ENCODE data around the gene PCDH9.

Gene PCDH9

DNA sequence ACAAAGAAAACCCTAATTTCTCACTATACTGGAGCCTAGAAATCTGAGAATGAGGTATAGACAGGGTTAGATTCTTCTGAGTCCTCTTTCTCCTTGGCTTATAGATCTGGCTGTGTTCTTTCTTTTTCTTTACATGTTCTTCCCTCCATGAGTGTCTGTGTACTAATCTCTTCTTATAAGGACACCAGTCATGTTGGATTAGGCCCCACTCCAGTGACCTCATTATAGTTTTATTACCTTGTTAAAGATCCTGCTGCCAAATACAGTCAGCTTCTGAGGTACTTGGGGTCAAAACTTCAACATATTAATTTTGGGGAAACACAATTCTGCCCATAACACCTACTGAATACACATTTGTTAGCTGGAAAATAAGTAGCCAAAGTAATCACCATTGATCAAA lies 302.6 kb downstream of the PCDH9 start:
- in situ Hi-C loops (cut with HindIII; ENCODE audit: low pct_ligation_motif_present, low sequenced_read_pairs): no loop called here
- Histone ChIP-seq H3K27ac (no peak overlapping the region), H3K27me3 (replicated peaks) (no peaks in the 10 kb centered on the region), H3K36me3 (replicated peaks) (no peaks in the 10 kb centered on the region), H3K4me3 (ENCODE audit: low read depth, low read length) (no peak overlapping the region)
- DNase-seq: no peak
- TF ChIP-seq CTCF (IDR thresholded peaks at IDR 0.05; ENCODE audit: low read depth, low read length, missing control alignments): no peak

- TF ChIP-seq CTCF (IDR thresholded peaks at IDR 0.05; ENCODE audit: low read depth, low read length, missing control alignments): no peak
- Histone ChIP-seq H3K27me3 (replicated peaks) (no peaks in the 10 kb centered on the region), H3K27ac (no peak overlapping the region), H3K36me3 (replicated peaks) (no peaks in the 10 kb centered on the region), H3K4me3 (ENCODE audit: low read depth, low read length) (no peak overlapping the region)
- in situ Hi-C loops (cut with HindIII; ENCODE audit: low pct_ligation_motif_present, low sequenced_read_pairs): no loop called here
- peak; percentile 14 for DNase-seq
These were observed 303.1 kb downstream of the PCDH9 start for GRCh38 chr13:66926851-66927524.

GRCh38 chr13:66926200-66926850 lies 303.8 kb downstream of the PCDH9 start:
- no peaks in the 10 kb centered on the region for H3K36me3 ChIP-seq (replicated peaks)
- no peak overlapping the region for H3K27ac ChIP-seq
- no peak for DNase-seq
- in situ Hi-C loops (cut with HindIII; ENCODE audit: low pct_ligation_motif_present, low sequenced_read_pairs): no loop called here
- H3K27me3 ChIP-seq (replicated peaks): no peaks in the 10 kb centered on the region
- no peak overlapping the region for H3K4me3 ChIP-seq (ENCODE audit: low read depth, low read length)
- no peak for TF ChIP-seq CTCF (IDR thresholded peaks at IDR 0.05; ENCODE audit: low read depth, low read length, missing control alignments)

GRCh38 chr13:66922444-66922843 lies 307.7 kb downstream of the PCDH9 start:
- H3K36me3 ChIP-seq (replicated peaks): no peaks in the 10 kb centered on the region
- H3K27ac ChIP-seq: no peak overlapping the region
- no peak for TF ChIP-seq CTCF (IDR thresholded peaks at IDR 0.05; ENCODE audit: low read depth, low read length, missing control alignments)
- no peaks in the 10 kb centered on the region for H3K27me3 ChIP-seq (replicated peaks)
- no peak for DNase-seq
- in situ Hi-C loops (cut with HindIII; ENCODE audit: low pct_ligation_motif_present, low sequenced_read_pairs): no loop called here
- no peak overlapping the region for H3K4me3 ChIP-seq (ENCODE audit: low read depth, low read length)

DNA sequence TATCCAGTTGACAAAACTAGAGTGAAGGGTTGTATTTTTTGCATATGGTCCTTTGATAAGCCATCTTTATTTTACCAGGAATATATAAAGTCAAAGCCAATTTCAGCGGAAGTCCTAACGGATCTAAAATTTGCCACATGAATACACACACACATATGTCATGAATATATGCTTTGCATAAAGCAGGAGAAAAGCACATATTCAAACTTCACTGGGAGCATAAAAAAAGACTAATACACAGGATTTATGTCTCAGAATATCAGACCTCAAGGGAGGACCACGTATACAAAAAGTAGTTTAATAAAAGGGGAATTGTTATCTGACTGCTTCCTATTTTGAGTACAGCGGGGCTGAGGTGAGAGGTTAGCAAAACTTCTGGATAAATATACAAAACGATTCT lies 308.7 kb downstream of the PCDH9 start:
- in situ Hi-C loops (cut with HindIII; ENCODE audit: low pct_ligation_motif_present, low sequenced_read_pairs): no loop called here
- DNase-seq: no peak
- no peaks in the 10 kb centered on the region for H3K27me3 ChIP-seq (replicated peaks)
- no peak for TF ChIP-seq CTCF (IDR thresholded peaks at IDR 0.05; ENCODE audit: low read depth, low read length, missing control alignments)
- no peak overlapping the region for H3K4me3 ChIP-seq (ENCODE audit: low read depth, low read length)
- H3K36me3 ChIP-seq (replicated peaks): no peaks in the 10 kb centered on the region
- no peak overlapping the region for H3K27ac ChIP-seq

Measured in brain microvascular endothelial cell (primary cell).